NCI-H446 treated with DMSO at 0.1 percent for 48 hours (cell line): ENCODE measurements around the gene NCK2.

Experiments used
- DNase-seq: peaks from one replicate; lab custom pipeline; 2025; lab: John Stamatoyannopoulos, UW

NCK2 gene

DNA sequence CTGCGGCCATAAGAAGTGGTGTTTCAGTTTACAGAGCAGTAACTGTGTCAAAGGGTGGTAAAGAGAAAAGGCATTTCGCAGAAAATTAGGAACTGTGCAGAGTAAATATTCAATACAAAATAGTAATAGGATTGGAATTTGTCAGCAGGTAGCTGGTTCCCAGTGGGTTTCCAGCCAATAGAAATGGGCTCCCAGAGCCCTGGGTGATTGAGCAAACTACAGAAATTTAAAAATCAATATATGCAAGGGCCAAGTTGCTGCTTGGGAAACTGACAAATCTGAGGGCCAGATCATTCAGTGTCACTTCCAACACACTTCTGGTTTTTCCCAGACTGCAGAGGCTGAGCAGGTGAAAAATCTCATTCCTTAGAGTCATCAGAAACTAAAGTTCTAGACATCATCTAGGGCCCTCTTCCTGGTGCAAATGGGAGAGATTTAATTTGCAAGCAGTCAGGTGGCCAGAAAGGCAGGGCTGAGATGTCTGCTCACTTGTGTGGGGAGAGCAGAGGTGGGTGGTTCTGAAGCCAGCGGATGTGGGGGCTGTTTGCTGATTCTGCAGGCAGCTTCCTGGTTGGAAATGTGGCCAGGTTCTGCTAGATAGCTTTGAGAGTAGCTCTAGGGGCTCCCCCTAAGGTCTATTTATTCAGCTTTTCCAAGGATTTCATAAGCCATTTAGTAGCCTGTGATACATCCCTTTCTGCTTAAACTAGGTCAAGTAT lies 182.4 kb downstream of the NCK2 start:
- DNase-seq, result no peak

DNA sequence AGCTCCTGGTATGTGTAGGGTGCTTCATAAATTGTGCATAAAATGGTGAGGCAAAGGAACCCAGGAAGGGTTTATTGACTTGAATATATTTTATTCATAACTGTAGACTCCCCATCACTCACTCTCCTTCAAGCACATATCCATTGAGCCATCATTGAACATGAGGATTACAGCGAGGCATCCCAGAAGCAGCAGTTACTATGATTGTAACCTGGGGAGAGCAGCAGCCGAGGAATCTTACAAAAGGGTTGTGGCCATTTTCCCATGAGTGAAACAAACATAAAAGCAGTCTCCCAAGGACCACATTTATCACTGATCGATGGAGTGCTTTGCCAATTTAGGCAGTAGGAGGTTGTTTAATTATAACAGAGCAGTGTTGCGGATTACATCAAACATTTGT lies 183.4 kb downstream of the NCK2 start:
- no peak for DNase-seq

DNA sequence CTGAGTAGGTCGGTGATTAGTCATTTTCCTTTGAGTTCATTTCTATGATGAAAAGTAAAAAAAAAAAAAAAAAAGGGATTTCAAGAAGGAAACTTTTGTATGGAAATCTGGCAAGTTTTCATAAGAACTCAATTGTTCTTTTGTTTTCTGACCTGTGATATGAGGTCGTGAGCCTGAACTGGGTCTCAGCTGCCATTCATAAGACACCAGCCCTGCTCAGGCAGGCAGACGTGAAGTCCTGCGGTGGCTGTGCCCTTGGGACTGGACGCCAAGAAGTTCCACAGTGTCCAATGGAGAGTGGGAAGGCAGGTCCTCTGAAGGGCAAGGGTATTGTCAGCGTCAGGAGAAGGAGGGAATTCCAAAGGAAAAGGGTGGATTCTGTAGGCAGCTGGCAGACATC lies 183.9 kb downstream of the NCK2 start:
- no peak for DNase-seq

DNA sequence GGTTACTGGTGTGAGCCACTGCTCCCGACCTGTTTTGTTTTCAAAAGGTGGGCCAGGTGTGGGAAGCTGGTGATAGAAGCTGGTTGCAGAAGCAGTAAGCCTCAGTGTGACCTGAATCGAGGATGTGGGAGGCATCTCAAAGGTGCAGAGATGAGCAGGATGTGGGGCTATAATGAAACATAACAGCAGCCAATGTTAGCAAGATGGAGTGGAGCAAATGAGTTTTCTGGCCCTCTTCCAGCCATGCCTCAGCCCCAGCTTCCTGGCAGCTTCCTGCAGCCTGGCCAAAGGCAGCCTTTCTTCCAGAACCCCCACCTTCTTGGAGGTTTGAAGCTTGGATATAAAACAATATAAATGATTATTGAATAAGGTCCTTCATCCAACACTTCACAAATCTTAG lies 184.8 kb downstream of the NCK2 start:
- DNase-seq, result no peak

DNA sequence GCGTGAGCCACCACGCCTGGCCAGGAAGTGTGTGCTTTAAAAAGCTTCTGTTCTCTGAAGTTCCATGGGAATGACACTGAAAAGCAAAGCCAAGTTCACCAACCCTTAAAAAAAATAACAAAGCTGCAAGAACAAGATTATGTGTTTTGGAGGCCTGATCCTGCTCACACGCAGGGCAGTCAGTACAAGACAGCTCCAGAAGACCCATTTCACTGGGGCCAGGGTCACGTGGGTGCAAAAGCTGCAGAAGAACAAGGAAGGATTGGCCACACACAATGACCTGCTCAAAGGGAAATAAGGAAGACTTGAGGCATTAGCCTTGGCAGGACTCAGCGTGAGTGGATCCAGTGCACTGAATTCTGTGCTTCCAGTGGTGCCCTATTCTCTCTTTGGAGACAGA lies 187.9 kb downstream of the NCK2 start:
- no peak for DNase-seq

DNA sequence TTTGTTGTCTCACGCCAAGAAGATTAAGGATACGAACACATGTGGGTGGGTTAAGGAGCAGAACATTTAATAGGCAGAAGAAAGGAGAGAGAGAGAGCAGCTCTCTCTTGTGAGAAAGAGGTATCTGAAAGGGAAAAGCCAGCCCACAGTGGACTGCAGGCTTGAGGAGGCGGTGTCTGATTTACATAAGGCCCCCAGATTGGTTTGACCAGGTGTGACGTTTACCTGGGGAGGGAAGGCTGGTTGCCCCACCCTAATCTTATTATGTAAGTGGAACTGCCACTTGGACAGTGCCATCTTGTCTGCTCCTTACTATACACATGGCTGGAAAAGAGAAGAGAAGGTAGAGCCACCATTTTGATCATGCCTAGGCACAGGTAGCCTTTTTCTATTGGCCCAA lies 189.2 kb downstream of the NCK2 start:
- no peak for DNase-seq

DNA sequence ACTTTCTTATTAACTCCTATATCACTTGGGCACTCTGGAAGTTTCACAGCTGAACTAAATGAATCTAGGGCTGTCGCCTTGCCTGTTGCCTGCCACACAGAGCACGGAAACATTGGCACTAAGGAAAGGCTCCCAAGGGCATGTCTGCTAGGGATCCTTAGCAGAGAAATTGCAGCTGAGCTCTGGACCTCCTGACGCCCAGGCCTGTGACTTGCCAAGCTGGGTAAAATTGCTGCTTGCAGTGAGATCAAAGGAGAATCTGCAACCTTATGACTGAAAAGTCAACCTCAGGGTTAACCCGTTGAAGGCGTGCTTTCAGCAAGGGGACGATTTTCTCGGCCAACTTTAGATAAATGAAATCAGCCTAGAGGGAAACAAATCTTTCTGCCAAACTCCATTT lies 189.8 kb downstream of the NCK2 start:
- no peak for DNase-seq

DNA sequence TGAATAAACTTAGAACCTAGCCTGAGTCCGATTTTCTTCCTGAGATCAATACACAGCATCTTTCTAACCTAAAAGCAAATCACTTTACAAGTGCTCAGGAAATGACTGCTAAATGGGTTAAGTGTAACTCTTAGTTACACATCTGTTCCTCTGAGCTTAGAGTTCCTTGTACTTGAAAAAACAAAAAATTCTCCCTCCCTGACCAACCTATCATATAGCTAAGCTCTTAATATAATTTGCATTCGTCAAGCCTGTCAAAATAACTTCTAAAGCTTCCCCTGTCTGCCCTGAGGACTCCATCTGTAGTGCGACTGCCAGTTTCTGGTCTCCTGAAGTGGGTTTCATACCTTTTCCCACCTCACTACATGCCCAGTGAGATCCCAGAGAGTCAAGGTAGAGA lies 190.4 kb downstream of the NCK2 start:
- DNase-seq, result no peak

DNA sequence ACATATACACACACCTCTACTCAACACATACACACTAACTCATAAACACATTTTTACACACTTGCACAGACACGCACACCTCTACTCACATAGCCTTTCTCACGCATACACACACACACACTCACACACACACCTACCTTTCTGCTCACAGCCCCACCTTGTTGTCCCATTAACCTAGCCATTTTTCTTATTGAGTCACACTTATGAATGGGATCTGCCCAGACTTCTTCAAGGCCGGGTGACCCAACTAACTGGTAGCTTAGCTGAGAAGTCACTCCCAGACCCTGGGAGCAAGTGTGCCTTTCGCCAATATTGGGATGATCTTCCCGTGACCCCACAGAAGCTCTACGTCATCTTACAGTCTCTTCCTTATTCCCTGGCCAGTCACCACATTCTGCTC lies 192.2 kb downstream of the NCK2 start:
- no peak for DNase-seq

DNA sequence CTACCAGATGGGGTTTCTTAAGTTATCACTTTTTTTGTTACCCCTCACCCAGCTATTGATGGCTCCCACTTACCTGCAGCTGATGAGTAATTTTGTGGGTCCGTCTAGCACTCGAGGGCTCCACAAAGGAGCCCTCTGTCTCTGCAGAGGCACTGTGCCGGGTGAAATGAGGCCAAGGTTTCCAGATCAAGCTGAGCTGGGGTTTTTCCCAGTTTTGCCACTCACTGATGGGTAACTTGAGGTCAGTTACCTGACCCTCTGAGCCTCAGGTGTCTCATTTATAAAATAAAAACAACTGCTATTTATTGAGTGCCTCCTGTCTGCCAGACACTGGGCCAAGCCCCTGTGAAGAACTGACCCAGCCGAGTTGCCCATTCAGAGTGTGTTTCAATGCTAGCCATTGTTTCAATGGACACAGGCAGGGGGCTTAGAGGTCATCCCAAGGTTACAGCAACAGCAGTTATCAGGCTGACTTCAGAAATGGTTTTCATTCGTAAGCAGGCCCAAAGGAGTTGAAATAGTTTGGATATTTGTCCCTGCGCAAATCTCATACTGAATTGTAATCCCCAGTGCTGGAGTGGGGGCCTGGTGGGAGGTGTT lies 192.9 kb downstream of the NCK2 start:
- DNase-seq, result no peak
